ENCODE data around the gene MT3.

The MT3 gene

GRCh38 chr16:56589141-56590039 is at the start of gene MT3:
Gene MT3 (plus strand): TSS chr16:56589528. CDS start chr16:56589591, 63 bp downstream.
- peak; percentile 82 for DNase-seq

- DNase-seq: no peak
Observed at GRCh38 chr16:56539656-56540055, 49.7 kb upstream of the MT3 start.

- DNase-seq: no peak
Observed at GRCh38 chr16:56542039-56542438, 47.3 kb upstream of the MT3 start.

- peak; percentile 30 for DNase-seq
Observed at GRCh38 chr16:56547120-56547948, 42.0 kb upstream of the MT3 start.

GRCh38 chr16:56547949-56548567 is 41.3 kb upstream of the MT3 start:
- DNase-seq: no peak

- DNase-seq: no peak
Observed at GRCh38 chr16:56549161-56549560, 40.2 kb upstream of the MT3 start.

GRCh38 chr16:56549744-56550385 is 39.5 kb upstream of the MT3 start:
- no peak for DNase-seq

- no peak for DNase-seq
Observed at GRCh38 chr16:56551796-56552738, 37.3 kb upstream of the MT3 start.

- DNase-seq: no peak
Observed at GRCh38 chr16:56554441-56554840, 34.9 kb upstream of the MT3 start.

- DNase-seq: no peak
Observed at GRCh38 chr16:56558024-56558747, 31.1 kb upstream of the MT3 start.

GRCh38 chr16:56559109-56559508 is 30.2 kb upstream of the MT3 start:
- no peak for DNase-seq

GRCh38 chr16:56560447-56560846 is 28.9 kb upstream of the MT3 start:
- DNase-seq: no peak

- no peak for DNase-seq
Observed at GRCh38 chr16:56561126-56561525, 28.2 kb upstream of the MT3 start.

- no peak for DNase-seq
Observed at GRCh38 chr16:56564793-56565477, 24.4 kb upstream of the MT3 start, which contains the start of gene MT4. Gene MT4 (plus strand): TSS chr16:56565073. CDS start chr16:56565129, 56 bp downstream.

- DNase-seq: no peak
Observed at GRCh38 chr16:56569971-56570370, 19.4 kb upstream of the MT3 start.

- no peak for DNase-seq
Observed at GRCh38 chr16:56571525-56571924, 17.8 kb upstream of the MT3 start.

GRCh38 chr16:56574625-56575024 is 14.7 kb upstream of the MT3 start:
- no peak for DNase-seq

- peak; percentile 68 for DNase-seq
Observed at GRCh38 chr16:56576585-56577299, 12.6 kb upstream of the MT3 start.

GRCh38 chr16:56577300-56577625 is 12.1 kb upstream of the MT3 start:
- no peak for DNase-seq

Data from eye (tissue), 1 donor.